HG03175 (cell line): ENCODE results near the gene LIN52.

Experiments used
- ATAC-seq: cut with Tn5 transposase; IDR thresholded peaks from one replicate; pipeline ENCODE4 v1.9.1; 2021; ENCODE audit warnings: mild to moderate bottlenecking, moderate library complexity; ENCODE audit not compliant: unreplicated experiment

LIN52 gene

GRCh38 chr14:74221741-74222140 is 137.0 kb downstream of the LIN52 start:
- no peak for ATAC-seq

DNA sequence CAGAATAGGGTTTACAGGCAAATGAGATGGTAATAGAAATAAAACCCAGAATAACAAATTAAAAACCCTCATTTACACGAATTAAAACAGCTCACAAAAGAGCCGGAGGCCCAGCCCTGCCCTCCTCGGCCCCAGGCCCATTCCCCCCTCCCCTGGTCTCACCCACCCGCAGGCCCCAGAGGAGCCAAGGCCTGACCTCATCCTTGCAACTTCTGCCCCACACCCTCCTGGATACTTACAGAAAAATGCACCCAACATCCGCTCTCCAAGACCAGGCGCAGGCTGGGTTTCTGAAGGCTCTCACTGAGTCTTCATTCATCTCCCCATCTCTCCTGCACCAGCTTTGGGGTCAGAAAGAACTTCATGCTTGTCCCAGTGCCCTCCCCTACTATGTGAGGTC is 138.3 kb downstream of the LIN52 start:
- no peak for ATAC-seq

GRCh38 chr14:74231784-74232183 is 147.0 kb downstream of the LIN52 start:
- ATAC-seq: no peak

- ATAC-seq: no peak
These were observed 150.3 kb downstream of the LIN52 start for GRCh38 chr14:74235017-74235416.

GRCh38 chr14:74237441-74237840 is 152.7 kb downstream of the LIN52 start:
- ATAC-seq: no peak

- ATAC-seq: no peak
These were observed 154.5 kb downstream of the LIN52 start, which contains the start of gene VSX2 for GRCh38 chr14:74238974-74239847. VSX2 (plus strand) TSS chr14:74239449; CDS start chr14:74239562, 113 bp downstream.

- no peak for ATAC-seq
These were observed 155.4 kb downstream of the LIN52 start for GRCh38 chr14:74239848-74240793.

DNA sequence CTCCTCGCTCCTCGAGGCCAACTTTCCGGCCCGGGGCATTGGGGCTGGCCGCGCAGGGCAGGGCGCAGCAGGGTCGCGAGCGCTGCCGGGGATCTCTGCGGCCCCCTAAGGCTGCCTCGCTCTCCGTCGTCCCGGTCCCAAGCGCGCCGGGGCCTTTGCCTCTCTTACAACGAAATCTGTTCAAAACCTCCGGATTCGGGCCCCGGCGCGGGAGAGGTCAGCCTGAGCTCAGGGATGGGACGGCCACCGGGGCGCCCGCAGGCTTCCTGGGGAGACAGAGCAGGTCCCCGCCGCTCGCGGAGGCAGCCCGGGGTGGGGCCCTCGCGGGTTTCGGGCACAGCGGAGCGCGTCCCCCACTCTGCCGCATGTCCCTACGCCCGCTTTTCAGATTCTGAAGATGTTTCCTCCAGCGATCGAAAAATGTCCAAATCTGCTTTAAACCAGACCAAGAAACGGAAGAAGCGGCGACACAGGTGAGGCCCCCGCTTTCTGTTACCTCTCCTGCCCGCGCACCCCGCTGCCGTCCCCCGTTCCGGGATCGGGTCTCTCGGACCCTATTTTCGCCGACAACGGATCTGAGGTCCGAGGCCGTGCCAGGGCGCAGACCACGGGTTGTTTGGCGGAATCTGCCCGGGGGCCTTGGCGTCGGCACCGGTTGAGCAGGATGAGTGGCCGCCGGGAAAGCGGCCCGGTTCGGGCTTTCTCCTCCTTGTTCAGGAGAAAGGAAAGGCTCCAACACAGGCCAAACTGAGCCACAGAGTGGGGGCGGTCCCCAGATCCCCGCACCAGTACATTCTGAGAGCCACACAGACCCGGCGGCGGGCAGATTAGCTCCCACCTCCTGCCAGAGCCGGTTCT is 156.3 kb downstream of the LIN52 start:
- no peak for ATAC-seq

- ATAC-seq: no peak
These were observed 156.9 kb downstream of the LIN52 start for GRCh38 chr14:74241652-74242017.

- no peak for ATAC-seq
These were observed 157.4 kb downstream of the LIN52 start for GRCh38 chr14:74242021-74242779.

DNA sequence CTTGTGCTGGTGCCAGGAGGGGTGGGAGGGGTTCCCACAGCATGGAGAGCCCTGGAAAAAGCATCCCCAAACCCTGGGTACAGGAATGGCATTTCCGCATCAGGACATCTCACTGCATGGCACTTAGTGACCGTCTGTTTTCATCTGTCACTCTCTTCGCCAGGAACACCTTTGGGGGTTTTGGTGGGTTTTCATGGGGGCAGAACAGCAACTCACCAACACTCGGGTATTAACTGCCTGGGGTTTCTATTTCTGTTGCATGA is 158.0 kb downstream of the LIN52 start:
- ATAC-seq: no peak

- ATAC-seq: no peak
These were observed 158.3 kb downstream of the LIN52 start for GRCh38 chr14:74243051-74243450.

- ATAC-seq: no peak
These were observed 159.4 kb downstream of the LIN52 start for GRCh38 chr14:74244115-74244514.

DNA sequence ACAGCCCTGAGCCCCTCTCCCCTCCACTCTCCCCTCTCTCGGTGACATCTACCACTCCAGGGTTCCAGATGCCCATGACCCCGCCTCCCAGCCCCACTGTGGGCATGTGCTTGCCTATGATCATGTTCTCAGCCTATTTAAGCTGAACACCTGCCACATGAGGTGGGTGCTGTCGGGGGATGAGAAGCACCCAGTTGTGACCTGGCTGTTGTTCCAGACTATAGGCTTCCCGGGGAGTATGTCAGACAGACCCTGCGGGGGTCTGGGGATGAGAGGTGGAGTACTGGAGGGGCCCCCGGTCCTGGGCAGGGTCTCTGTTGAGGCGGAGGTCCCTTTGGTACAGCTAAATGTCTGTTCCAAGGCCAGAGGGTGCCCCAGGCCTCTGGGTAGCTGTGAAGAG is 160.5 kb downstream of the LIN52 start:
- ATAC-seq: no peak

DNA sequence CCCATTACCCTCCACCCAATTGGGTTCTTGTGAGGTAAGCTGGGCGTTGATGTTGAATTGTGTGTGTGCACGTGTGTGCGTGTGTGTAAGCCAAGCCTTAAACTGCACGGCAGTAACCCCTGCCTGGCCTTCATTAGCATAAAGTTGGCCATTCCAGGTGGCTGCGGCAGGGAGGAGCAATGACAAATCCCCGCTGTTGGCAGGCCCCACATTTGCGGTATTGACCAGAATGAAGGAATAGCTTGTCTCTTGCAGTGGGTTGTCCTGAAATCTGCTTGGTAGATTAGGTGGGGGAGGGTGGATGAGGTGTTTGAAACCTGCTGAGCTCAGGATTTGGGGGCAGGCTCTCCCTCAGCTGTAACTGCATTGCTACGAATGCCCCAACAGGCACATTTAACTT is 161.8 kb downstream of the LIN52 start:
- no peak for ATAC-seq

DNA sequence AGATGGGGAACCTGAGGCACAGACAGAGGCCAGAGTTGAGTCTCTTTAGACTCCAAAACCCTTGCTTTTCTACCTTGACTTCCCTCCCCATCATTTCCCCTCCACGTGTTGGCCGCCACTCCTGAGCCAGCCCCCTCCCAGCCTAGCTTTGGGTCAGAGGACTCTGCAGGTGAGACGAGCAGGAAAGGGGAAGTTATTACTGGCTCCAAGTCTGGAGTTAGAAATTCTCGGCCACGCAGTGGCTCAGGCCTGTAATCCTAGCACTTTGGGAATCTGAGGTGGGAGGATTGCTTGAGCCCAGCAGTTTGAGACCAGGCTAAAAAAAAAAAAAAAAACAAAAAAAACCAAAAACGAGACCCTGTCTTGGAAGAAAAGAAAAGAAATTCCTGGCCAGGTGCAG is 163.3 kb downstream of the LIN52 start:
- no peak for ATAC-seq

DNA sequence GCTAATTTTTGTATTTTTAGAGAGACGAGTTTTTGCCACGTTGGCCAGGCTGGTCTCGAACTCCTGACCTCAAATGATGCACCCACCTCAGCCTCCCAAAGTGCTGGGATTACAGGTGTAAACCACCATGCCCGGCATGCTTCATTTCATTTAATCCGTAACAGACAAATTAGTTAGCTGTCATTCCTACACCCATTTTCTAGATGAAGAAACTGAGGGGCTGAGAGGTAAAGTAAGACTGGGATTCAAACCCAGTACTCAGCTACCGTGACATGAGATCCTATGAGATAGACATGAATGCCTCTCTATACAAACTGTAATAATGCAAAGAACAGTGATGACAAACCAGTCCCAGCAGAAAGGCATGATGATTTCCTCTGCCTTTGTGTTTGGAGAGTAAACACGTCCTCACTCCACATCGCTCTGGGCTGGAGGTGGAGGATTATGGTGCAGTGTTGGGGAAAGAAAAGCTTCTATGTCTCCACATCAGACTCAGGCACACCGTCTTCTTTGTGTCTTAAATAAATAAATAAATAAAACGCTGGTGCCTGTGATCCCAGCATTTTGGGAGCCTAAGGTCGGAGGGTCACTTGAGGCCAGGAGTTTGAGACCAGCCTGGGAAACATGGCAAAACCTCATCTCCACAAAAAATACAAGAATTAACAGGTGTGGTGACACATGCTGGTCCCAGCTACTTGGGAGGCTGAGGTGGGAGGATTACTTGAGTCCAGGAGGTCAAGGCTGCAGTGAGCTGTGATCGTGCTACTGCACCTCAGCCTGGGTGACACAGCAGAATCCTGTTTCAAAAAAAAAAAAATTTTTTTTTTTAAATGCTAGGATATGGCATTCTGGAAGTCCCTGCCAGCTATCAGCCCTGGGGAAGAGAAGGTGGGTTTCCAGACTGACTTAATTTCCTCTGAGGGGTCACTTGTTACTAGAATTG is 164.9 kb downstream of the LIN52 start:
- ATAC-seq: no peak
